MCF 10A (cell line): ENCODE results near the gene ANKMY1. TPM values are rescaled to one million over a fixed set of nuclear protein-coding genes. Genes with fewer than 3 reads are reported as not detected.

ENCODE experiments used
- BruUV-seq: library from RNA; stranded (reverse); fragments of 400-500 nt; replicated peaks from 2 replicates; lab custom pipeline; 2021; lab: Mats Ljungman, UMichigan
- CTCF ChIA-PET: fragments of 300-600 bp; sonication (Branson Sonifier 250); formaldehyde crosslinking; extraction: SDS; loops from one replicate; lab custom pipeline; 2021; ENCODE audit warnings: antibody characterized with exemption, inconsistent platforms; lab: Yijun Ruan, JAX
- POLR2A ChIA-PET: fragments of 300-600, 350-650 bp; sonication (Branson Sonifier 250); formaldehyde crosslinking; extraction: SDS; loops from one replicate; lab custom pipeline; 2020; ENCODE audit warnings: antibody characterized with exemption, inconsistent platforms; lab: Yijun Ruan, JAX
- DNase-seq: peaks from one replicate; pipeline ENCODE4 v3.0.0-alpha.2; 2018; ENCODE audit not compliant: unreplicated experiment
- H3K27ac Mint-ChIP-seq: one replicate; pipeline ENCODE4 v1.8.0; 2022; ENCODE audit warnings: mild to moderate bottlenecking, low read depth, mixed read lengths; ENCODE audit not compliant: unreplicated experiment
- H3K27me3 Mint-ChIP-seq: one replicate; pipeline ENCODE4 v1.8.0; 2022; ENCODE audit warnings: mixed read lengths; ENCODE audit not compliant: insufficient read depth, unreplicated experiment
- H3K36me3 Mint-ChIP-seq: one replicate; pipeline ENCODE4 v1.8.0; 2022; ENCODE audit warnings: mild to moderate bottlenecking, moderate library complexity, mixed read lengths; ENCODE audit not compliant: insufficient read depth, unreplicated experiment
- H3K4me1 Mint-ChIP-seq: one replicate; pipeline ENCODE4 v1.8.0; 2022; ENCODE audit warnings: mixed read lengths; ENCODE audit not compliant: insufficient read depth, unreplicated experiment
- H3K4me3 Mint-ChIP-seq: one replicate; pipeline ENCODE4 v1.8.0; 2022; ENCODE audit warnings: mild to moderate bottlenecking, moderate library complexity, mixed read lengths; ENCODE audit not compliant: unreplicated experiment
- H3K9me3 Mint-ChIP-seq: one replicate; pipeline ENCODE4 v1.8.0; 2022; ENCODE audit warnings: mixed read lengths; ENCODE audit not compliant: unreplicated experiment
- intact Hi-C: fragments of 100-400 bp; cut with micrococcal nuclease; formaldehyde crosslinking; loops from 2 replicates; pipeline ENCODE4 v1.14.1; 2022
- total RNA-seq: library from RNA; stranded (reverse); gene quantifications from 2 replicates; pipeline ENCODE4 v1.2.3, GENCODE V29; 2022
- TF ChIP-seq, protein P1 (sequence below): fragments of 200-600 bp; IDR thresholded peaks from one replicate; pipeline ENCODE4 v1.8.0; 2022; ENCODE audit warnings: antibody characterized with exemption, mild to moderate bottlenecking; ENCODE audit not compliant: unreplicated experiment

The ANKMY1 gene
- total RNA-seq, 1 experiment from 2014 or later: 22.2 TPM

DNA sequence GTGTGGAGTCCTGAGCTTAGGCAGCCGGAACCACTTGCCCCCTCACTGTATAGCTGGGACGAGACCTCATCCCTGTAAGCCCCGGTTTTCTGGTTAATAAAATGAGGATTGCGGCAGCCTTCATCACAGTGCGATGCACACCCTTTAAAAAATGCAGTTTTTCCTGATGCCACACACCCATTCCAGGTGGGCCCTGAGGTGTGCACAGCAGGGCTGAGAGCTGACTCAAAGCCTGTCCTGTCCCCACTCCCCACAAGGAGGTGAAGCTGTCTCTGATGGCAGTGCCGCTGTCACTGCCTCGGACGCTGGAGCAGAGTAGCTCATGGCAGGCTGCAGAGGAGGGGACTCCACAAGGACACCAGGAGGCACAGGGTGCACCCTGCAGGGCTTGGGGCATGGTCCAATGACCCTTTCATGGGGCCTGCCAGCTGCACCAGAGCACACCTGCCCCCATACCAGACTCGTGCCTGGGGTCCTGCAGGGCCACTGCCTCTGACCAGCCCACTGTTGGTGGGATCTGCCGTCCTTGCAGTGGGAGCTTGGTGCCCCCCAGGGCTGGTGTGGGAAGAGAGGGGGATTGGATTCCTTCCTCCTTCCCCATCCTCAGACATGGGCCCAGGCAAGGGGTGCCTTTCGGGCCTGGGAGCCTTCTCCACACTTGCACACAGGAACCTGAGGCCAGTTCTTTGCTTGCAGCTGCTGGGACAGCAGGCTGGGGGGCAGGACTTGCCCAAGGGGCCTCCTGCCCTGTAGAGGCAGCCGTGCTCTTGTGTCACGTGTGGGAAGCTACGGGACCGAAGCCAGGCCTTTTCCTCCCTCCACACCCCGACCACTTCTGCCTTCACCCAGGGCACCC is 99.5 kb downstream of the ANKMY1 start:
- no peaks in the 10 kb centered on the region for H3K27me3 Mint-ChIP-seq
- H3K4me3 Mint-ChIP-seq: no peak overlapping the region
- no TSS peak for BruUV-seq
- H3K27ac Mint-ChIP-seq: no peak overlapping the region
- TF ChIP-seq, protein P1, sequence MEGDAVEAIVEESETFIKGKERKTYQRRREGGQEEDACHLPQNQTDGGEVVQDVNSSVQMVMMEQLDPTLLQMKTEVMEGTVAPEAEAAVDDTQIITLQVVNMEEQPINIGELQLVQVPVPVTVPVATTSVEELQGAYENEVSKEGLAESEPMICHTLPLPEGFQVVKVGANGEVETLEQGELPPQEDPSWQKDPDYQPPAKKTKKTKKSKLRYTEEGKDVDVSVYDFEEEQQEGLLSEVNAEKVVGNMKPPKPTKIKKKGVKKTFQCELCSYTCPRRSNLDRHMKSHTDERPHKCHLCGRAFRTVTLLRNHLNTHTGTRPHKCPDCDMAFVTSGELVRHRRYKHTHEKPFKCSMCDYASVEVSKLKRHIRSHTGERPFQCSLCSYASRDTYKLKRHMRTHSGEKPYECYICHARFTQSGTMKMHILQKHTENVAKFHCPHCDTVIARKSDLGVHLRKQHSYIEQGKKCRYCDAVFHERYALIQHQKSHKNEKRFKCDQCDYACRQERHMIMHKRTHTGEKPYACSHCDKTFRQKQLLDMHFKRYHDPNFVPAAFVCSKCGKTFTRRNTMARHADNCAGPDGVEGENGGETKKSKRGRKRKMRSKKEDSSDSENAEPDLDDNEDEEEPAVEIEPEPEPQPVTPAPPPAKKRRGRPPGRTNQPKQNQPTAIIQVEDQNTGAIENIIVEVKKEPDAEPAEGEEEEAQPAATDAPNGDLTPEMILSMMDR: no peak
- no peaks in the 10 kb centered on the region for H3K9me3 Mint-ChIP-seq
- CTCF ChIA-PET: interaction anchor here (0.5 kb wide), 1 partner anchor 20 kb away, joined by 3 read pairs; no protein-coding TSS in a partner anchor
- no peak for DNase-seq
- POLR2A ChIA-PET: no interaction called here
- intact Hi-C loops: no loop called here
- no peaks in the 10 kb centered on the region for H3K4me1 Mint-ChIP-seq
- H3K36me3 Mint-ChIP-seq: peaks cover 18% of the 10 kb centered on the region

DNA sequence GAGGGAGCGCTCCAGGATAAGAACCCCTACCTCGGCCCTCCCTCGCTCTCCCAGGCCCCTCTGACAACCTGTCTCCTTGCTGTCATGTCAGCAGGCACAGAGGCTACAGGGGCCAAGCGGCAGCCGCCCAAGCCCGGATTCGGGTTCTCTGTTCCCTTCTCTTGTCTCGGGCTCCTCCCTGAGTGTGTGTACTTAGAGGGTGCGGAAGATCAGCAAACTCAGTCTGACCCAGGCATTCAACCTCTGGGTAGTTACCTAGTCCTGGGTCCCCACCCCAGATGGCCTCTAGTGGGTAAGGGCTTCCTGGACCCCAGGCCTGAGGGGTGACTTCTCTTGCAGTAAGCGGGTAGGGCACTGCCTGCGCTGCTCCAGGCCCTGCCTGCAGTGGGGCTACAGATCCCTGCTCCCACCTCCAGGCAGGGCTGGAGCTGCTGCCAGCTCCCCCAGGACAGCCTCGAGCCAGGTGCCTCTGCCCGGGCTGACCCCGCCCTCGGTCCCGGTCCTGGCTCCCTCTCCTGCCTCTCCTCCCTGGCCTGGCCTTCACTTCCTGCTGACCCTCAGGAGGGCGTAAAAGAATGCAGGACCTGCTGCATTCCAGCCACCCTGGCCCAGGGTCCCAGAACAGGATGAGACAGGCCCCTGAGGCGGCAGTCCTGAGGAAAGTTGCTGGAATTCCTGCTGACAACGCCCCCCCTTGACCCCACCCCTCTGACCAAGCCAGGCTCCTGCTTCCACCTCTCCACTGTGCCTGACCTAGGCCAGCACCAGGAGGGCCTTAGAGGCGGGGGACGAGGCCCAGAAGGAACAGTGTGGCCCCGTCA is 100.4 kb downstream of the ANKMY1 start:
- Mint-ChIP-seq H3K27me3 (no peaks in the 10 kb centered on the region), H3K27ac (no peak overlapping the region), H3K36me3 (peaks cover 13% of the 10 kb centered on the region), H3K4me3 (no peak overlapping the region), H3K4me1 (no peaks in the 10 kb centered on the region), H3K9me3 (no peaks in the 10 kb centered on the region)
- BruUV-seq: no TSS peak
- ChIA-PET POLR2A (no interaction called here), CTCF (no interaction called here)
- DNase-seq: no peak
- intact Hi-C loops: no loop called here
- TF ChIP-seq, protein P1: no peak

DNA sequence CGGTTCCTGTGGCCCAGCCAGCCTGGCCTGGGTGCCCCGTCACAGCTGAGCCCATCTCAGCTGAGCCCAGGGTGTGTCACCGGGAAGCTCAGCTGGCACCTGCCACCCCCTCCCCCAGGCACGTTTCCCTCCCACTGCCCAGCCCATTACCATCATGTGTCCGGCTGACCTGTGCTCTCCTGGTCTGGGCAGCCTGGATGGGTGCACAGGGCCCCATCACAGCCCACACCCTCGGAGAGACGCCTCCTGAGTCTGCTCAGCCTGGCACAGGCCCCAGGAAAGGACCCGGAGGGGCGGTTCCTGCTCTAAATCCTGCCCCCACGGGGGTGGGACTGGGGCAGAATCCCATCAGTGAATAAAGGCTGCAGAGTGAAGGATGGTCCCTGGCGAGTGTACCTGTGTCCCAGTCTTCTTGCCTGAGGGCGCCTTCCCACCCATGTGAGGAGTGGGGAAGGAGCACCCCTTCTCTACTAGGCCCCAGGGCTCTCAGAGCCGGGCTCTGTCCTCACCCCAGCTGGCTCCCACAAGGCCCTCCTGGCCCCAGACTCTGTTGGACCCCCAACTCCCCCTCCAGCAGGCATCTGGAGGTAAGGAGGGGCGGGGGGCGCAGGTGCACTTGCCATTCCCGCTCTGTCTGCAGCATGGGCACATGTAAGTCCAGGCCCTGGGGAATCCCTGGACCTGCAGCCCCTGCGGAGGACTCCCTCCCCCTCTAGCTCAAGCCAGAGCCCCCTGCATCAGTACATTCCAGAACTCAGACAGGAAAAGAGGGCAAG is 101.2 kb downstream of the ANKMY1 start:
- Mint-ChIP-seq H3K4me1 (no peaks in the 10 kb centered on the region), H3K9me3 (no peaks in the 10 kb centered on the region), H3K27ac (no peak overlapping the region), H3K27me3 (no peaks in the 10 kb centered on the region), H3K36me3 (peaks cover 11% of the 10 kb centered on the region), H3K4me3 (no peak overlapping the region)
- BruUV-seq: no TSS peak
- POLR2A ChIA-PET: no interaction called here
- no peak for DNase-seq
- TF ChIP-seq, protein P1: no peak
- intact Hi-C loops: no loop called here
- CTCF ChIA-PET: interaction anchor here (0.7 kb wide), 1 partner anchor 16 kb away, joined by 3 read pairs; no protein-coding TSS in a partner anchor
